H7 (cell line): ENCODE data around the gene ASB6. TPM values are rescaled to one million over a fixed set of nuclear protein-coding genes. Genes with fewer than 3 reads are reported as not detected.

Source experiments
- DNase-seq: peaks from one replicate; pipeline ENCODE4 v3.0.0; 2012
- H3K27me3 ChIP-seq: 2 replicates; pipeline ENCODE4 v1.6.0; 2011; ENCODE audit warnings: mild to moderate bottlenecking, low read length; ENCODE audit not compliant: control insufficient read depth, insufficient read depth
- H3K36me3 ChIP-seq: replicated peaks from 2 replicates; pipeline ENCODE4 v1.5.1; 2011; ENCODE audit warnings: low read length; ENCODE audit not compliant: control insufficient read depth, insufficient read depth
- H3K4me3 ChIP-seq: 2 replicates; pipeline ENCODE4 v1.5.1; 2011; ENCODE audit warnings: low read depth, mild to moderate bottlenecking, control low read depth, low read length, moderate library complexity; ENCODE audit not compliant: insufficient read depth
- total RNA-seq: library from RNA; depleted of rRNA; stranded (reverse); fragments of >200 nt; shearing (Covaris generic); gene quantifications from 2 replicates; pipeline ENCODE4 v1.2.3, GENCODE V29; 2014

The ASB6 gene
- total RNA-seq, 1 experiment from 2014 or later = 20.9 TPM

GRCh38 chr9:129615407-129616285, 26.3 kb downstream of the ASB6 start:
- Histone ChIP-seq H3K36me3 (no peaks in the 10 kb centered on the region), H3K4me3 (no peak overlapping the region), H3K27me3 (peaks cover 16% of the 10 kb centered on the region)
- DNase-seq = peak; percentile 39

DNA sequence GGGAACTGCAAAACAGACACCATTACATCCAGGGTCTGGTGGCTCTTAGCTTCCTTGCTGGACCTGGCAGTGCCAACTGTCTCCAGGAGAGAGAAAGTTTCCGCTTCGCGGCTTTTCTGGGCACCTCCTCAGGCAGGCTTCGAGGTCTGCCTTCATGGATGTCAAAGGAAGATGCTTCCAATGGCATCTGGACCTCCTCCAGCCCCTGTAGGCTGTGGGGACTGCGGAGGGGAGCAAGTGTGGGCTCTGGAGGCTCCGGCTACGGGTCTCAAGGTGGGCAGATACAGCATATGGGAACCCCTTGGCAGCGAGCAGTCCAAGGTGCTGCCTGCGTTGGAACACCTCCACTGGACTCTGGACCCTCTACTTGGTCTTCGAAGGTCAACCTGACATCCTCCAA, 27.0 kb downstream of the ASB6 start:
- H3K4me3 ChIP-seq = no peak overlapping the region
- DNase-seq = no peak
- H3K36me3 ChIP-seq = no peaks in the 10 kb centered on the region
- H3K27me3 ChIP-seq = peaks cover 10% of the 10 kb centered on the region

DNA sequence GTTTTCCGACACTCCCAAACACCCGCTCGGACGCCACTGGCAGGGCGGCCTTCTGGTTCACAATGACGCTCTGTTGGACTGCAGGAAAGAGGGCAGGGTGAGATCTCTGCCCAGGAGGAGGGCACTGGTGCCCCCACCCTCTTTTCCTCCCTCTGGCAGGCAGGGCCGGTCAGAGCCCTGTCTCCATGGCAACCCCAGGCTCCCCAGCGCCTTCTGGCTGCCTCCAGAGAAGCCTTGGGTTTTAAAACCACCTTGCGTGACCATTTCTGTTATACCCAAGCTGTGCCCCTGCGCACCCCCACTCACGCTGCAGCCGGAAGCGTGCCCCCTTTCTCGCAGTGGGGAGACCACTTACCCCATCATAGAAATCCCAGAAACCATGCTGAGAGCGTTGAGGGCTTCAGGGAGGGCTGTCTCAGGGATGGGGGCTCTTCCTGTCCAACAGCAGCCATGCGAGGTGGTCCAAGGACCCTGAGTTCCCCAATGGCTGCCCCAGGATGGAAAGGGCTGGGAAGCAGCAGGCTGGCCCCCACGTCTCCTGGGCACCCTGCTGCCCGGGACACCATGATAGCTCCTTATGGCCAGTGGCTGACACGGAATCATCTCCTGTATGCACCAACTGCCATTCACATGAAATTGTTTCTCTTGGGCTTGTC, 28.3 kb downstream of the ASB6 start:
- peak; percentile 80 for DNase-seq
- Histone ChIP-seq H3K36me3 (no peaks in the 10 kb centered on the region), H3K4me3 (no peak overlapping the region), H3K27me3 (peaks cover 2% of the 10 kb centered on the region; the same call in 1 of the 2 replicates)

DNA sequence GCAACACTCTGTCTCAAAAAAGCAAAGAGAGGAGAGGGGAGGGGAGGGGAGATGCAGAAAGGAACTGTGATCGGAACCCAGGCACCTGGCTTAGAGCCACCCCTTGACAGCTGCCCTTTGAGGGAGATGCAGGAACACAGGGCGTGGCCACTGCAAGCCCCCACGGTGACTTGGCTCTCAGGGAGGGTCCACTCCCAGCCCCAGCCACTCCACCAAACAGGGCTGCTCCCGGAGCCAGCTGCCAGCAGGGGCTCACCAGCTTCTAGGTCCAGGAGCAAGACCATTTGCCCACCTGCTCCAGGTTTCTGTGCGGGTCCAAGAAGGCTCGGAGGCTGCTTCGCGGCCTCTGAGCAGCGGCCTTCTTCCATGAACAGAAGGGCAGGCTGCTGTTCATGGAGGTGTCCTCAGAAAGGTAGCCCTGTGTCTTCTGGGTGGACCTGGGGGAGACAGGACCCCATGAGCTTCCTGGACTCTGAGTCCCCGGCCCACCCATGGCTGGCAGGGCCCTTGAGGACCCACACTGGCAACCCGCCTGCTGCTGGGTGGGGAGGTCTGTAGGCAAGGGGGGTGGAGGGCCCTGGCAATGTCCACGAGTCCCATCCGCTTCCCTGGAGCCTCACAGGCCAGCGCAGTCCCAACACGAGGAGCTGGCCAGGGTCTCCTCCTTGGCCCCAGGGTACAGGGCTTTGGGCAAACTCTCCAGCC, 29.0 kb downstream of the ASB6 start:
- Histone ChIP-seq H3K4me3 (no peak overlapping the region), H3K27me3 (peaks cover 2% of the 10 kb centered on the region; the same call in 1 of the 2 replicates), H3K36me3 (no peaks in the 10 kb centered on the region)
- DNase-seq = peak; percentile 47

DNA sequence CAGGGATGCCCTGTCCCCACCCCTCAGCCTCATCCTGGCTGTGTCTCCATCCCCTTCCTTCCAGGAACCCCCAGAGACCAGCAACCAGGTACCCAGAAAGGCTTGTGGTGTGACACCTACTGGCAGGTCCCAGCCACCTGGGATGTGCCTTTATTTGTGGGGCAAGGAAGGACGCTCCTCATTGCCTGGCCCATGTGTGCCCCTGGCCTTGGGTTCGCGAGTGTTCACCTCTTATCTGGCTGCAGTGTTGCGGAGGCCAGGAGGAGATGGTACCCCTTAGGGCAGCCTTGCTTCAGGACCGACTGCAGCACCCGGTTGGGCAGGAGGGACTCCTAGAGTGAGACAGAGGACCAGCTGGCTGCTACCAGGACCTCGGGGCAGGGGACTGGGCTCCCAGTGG, 29.8 kb downstream of the ASB6 start:
- H3K36me3 ChIP-seq = no peaks in the 10 kb centered on the region
- peaks cover 2% of the 10 kb centered on the region; the same call in 1 of the 2 replicates for H3K27me3 ChIP-seq
- DNase-seq = peak; percentile 58
- H3K4me3 ChIP-seq = no peak overlapping the region

DNA sequence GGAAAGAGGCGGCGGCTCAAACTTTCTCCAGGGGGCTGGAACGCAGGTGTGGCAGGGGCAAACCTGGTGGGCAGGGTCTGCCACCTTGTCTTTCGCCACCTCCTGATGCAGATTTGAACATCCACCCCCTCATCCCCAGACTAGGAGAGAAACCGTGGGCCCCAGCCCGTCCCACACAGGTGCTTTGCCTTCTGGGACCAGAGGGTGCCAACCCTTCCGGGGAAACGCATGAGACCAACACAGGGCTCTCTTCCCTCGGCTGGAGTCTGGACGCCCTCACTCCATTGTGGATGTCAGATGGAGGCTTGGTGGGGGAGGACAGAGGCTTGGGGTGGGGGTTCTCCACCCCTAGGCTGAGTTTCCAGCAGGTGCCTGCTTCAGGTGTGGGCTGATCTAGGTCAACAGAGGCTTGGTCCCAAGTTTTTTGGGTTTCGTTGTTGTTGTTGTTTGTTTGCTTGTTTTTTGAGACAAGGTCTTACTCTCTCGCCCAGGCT, 30.6 kb downstream of the ASB6 start:
- H3K36me3 ChIP-seq = no peaks in the 10 kb centered on the region
- H3K27me3 ChIP-seq = peaks cover 2% of the 10 kb centered on the region; the same call in 1 of the 2 replicates
- no peak overlapping the region for H3K4me3 ChIP-seq
- no peak for DNase-seq

DNA sequence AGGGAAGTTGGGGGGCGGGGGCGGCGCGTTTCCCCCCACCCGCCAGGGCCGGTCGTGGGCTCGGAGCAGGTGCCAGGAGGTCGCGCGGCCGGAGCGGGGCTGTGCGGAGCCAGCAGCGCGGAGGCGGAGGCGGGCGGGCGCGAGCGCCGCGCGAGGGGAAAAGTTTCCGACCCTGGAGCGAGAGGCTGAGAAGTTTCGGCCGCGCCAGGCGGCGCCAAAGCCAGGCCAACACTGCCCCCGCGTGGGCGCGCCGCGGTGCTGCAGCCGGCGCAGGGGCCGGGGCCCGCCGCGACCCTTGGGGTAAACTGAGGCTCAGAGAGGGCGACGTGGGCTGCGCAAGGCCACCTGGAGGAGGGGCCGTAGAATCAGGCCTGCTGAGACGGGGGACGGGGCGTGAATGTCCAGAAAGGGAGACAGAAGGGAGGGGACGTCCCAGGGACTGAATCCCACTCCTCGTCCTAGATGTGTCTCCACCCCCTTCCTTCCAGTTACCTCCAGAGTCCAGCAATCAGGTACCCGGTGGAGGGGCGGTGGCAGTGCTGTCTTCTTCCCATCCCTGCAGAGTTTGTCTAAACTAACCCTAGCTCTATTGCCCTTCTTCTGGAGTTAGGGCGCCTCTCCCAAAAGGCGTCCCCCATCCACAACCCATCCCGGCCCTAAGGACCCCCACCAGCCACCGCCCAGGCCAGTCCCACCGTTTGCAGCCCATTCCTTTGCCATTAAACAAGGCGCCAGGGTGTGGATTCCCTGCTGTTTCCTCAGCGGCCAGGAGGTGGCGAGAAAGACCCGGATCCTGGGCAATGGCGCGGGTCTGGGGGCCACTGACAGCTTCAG, 31.3 kb downstream of the ASB6 start:
- Histone ChIP-seq H3K4me3 (peak overlapping the region; percentile 63), H3K36me3 (no peaks in the 10 kb centered on the region), H3K27me3 (peaks cover 2% of the 10 kb centered on the region; the same call in 1 of the 2 replicates)
- peak; percentile 95 for DNase-seq

GRCh38 chr9:129610213-129610472, 31.8 kb downstream of the ASB6 start:
- Histone ChIP-seq H3K4me3 (peak overlapping the region; percentile 63), H3K27me3 (peaks cover 2% of the 10 kb centered on the region; the same call in 1 of the 2 replicates), H3K36me3 (no peaks in the 10 kb centered on the region)
- DNase-seq = no peak

DNA sequence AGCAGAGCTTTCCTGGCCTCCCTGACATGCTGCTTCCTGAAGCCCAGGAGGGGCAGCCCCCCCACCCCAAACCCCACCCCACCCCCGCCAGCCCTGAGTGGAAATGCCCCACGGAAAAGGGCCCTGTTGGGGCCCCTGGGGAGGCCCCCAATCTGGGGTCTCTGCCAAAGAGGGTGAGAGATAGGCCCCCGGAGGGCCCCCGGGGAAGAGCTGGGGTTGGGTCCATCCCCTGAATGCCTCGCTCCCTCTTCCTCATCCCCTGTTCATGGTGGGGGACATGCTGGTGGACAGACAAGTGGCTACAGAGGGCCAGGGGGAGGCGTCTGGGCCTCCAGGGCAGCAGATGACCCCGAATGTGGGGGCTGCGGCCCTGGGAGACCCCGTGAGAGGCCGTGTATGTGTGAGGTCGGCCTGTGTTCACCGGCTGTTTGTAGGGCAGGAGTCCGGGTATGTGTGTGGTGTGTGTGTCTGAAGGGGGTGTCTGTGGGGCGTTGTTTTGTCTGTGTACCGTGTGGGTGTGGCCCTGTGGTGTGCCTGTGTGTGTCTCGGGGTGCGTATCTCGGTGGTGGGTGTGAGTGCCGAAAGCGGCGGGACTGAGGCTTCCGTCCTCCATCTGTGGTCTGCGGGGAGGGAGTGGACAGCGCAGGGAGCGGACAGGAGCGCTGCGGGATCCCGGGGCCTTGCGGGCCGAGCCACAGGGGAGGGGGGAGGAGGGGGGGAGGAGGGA, 32.3 kb downstream of the ASB6 start:
- DNase-seq = peak; percentile 94

GRCh38 chr9:129608561-129609481, 33.1 kb downstream of the ASB6 start:
- H3K27me3 ChIP-seq = peaks cover 2% of the 10 kb centered on the region; the same call in 1 of the 2 replicates
- peak; percentile 73 for DNase-seq
- no peaks in the 10 kb centered on the region for H3K36me3 ChIP-seq
- H3K4me3 ChIP-seq = no peak overlapping the region

More for the DNA sequence above, 32.3 kb downstream of the ASB6 start:
- peaks cover 2% of the 10 kb centered on the region; the same call in 1 of the 2 replicates for H3K27me3 ChIP-seq
- no peaks in the 10 kb centered on the region for H3K36me3 ChIP-seq
- H3K4me3 ChIP-seq = peak overlapping the region; percentile 28; the same call in 1 of the 2 replicates

DNA sequence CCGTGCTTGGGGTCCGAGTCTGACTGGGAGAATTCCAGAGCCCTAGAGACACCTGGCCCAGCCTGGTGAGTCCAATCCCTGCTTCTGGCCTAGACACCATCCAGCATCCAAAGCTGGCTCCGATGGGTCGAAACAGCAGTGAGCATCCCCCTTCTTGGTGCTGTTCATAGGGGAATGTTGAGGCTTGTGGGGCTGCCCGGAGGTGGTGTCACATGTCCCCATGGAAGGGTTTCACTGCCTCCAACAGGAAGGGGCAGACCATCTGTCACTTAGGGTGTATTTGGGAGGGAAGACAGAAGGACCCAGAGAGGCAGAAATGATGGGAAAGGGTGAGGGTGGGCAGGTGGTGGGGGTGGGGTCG, 34.9 kb downstream of the ASB6 start:
- H3K4me3 ChIP-seq = no peak overlapping the region
- peak; percentile 56 for DNase-seq
- H3K27me3 ChIP-seq = peaks cover 2% of the 10 kb centered on the region; the same call in 1 of the 2 replicates
- H3K36me3 ChIP-seq = no peaks in the 10 kb centered on the region

DNA sequence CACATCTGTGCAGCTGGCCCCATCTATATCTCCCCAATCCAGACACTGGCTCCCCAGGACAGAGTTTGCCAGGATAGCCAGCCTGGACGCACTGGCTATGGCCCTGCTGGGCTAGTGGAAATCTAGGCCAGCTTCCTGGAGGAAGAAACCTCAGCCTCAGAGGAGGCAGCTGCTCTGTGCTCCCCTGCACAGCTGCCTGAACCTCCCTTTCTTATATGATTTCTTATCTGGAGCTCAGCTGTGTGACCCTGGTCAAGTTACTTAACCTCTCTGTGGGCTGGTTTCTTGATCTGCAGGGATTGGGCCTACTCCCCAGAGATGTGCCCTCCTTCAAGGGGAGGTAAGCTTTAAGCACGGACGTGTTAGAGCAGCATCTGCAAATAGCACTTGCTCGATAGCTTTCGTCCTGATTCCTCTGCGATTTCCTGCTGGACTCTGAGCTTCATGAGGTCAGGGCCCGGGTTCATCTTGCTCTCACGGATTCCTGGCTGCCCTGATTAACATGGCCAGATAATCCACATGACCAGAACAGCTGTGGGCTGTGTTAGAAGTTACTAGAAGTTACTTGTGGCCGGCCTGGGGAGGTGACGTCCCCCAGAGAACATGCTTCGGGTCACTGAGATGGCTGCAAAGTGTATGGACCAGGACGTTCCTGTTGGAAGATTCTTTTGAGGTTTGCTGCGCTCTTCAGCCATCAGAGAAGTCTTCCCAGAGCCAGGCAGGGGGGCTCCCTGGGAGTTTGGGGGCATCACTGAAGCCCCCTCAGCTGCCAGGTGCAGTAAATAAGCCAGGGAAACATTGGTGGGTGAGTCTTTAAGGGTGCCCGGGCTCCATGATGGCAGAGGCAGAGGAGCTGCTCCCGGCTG, 35.6 kb downstream of the ASB6 start:
- peaks cover 2% of the 10 kb centered on the region; the same call in 1 of the 2 replicates for H3K27me3 ChIP-seq
- DNase-seq = no peak
- no peaks in the 10 kb centered on the region for H3K36me3 ChIP-seq
- H3K4me3 ChIP-seq = no peak overlapping the region
